Measurements from ENCODE around the gene FAM110A. TPM values are rescaled to one million over a fixed set of nuclear protein-coding genes. Genes with fewer than 3 reads are reported as not detected.
"Not testable (repeated sequence)": the region's sequence is repeated elsewhere in the genome, so short reads cannot be mapped to it uniquely, and the experiment has no call there.

The FAM110A gene
- total RNA-seq, 3 donors from 2014 or later, result 5.1 to 10.4 (median 8.4) TPM

DNA sequence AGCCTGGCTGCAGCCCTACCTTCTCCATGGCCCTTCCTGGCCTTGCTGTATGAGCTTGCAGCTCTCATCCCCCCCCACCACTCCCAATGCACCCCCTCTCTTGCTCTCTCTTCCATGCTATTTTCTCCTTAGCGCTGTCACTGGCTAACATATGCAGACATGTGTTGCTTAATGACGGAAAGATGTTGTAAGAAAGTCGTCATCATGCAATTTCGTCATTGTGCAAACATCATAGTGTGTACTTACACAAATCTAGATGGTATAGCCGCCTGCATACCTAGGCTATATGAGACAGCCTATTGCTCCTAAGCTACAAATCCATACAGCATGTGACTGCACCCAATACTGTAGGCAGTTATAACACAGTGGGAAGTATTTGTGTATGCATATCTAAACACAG is 55.6 kb downstream of the FAM110A start:
- no peaks in the 10 kb centered on the region for H3K4me1 ChIP-seq (ENCODE audit: low read depth)
- intact Hi-C loops (cut with DNase I, micrococcal nuclease), result no loop called here
- ATAC-seq (no peak), DNase-seq (no peak)
- TF ChIP-seq, protein P1, sequence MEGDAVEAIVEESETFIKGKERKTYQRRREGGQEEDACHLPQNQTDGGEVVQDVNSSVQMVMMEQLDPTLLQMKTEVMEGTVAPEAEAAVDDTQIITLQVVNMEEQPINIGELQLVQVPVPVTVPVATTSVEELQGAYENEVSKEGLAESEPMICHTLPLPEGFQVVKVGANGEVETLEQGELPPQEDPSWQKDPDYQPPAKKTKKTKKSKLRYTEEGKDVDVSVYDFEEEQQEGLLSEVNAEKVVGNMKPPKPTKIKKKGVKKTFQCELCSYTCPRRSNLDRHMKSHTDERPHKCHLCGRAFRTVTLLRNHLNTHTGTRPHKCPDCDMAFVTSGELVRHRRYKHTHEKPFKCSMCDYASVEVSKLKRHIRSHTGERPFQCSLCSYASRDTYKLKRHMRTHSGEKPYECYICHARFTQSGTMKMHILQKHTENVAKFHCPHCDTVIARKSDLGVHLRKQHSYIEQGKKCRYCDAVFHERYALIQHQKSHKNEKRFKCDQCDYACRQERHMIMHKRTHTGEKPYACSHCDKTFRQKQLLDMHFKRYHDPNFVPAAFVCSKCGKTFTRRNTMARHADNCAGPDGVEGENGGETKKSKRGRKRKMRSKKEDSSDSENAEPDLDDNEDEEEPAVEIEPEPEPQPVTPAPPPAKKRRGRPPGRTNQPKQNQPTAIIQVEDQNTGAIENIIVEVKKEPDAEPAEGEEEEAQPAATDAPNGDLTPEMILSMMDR (IDR thresholded peaks at IDR 0.05), result no peak
- no peaks in the 10 kb centered on the region for H3K9me3 ChIP-seq
- H3K4me3 ChIP-seq, result no peak overlapping the region
- H3K36me3 ChIP-seq (ENCODE audit: low read depth), result no peaks in the 10 kb centered on the region

DNA sequence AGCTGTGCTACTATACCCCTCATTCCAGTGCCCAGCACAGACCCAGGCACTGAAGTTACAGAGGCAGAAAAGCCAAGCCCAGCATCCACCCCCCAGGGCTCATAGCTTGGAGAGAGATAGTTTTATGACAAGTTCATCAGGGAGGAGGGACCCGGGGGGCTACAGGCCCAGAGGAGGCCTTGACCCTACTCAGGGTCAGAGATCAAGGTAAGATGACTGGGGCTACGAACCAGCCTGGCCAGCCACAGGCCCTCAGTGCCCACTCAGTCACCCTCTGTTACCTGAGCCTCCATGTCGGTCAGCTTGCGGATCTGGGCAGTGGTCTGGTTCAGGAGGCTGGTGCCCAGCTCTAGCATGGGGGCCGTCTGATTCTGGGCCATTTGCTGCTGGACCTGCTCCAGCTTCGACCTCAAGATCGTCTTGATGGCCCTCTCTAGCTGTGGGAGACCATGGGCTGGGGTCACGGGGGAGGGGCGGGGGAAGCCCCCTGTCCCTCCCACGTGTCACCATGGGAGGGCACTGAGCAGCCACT is 56.5 kb downstream of the FAM110A start:
- Histone ChIP-seq H3K9me3 (no peaks in the 10 kb centered on the region), H3K4me1 (ENCODE audit: low read depth) (no peaks in the 10 kb centered on the region), H3K4me3 (no peak overlapping the region), H3K36me3 (ENCODE audit: low read depth) (no peaks in the 10 kb centered on the region)
- no peak for ATAC-seq
- no peak for DNase-seq
- intact Hi-C loops (cut with DNase I, micrococcal nuclease), result no loop called here
- TF ChIP-seq, protein P1 (IDR thresholded peaks at IDR 0.05), result no peak

DNA sequence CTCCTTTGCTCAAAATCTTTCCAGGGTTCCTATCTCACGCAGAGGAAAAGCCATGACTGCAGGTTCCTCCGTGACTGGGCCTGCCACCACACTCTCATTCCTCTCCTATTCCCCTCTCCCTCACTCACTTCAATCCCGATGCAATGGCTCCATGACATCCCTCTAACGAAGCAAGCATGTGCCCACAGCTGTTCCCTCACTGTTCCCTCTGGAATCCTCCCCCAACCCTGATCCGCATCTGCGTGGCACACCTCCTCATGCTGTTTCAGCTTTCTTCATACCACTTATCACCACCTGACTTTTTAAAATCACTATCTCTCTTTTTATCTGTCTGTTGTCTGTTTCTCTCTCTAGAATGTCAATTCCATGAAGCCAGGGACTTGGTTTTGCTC is 57.1 kb downstream of the FAM110A start:
- Histone ChIP-seq H3K9me3 (no peaks in the 10 kb centered on the region), H3K4me1 (ENCODE audit: low read depth) (no peaks in the 10 kb centered on the region), H3K4me3 (no peak overlapping the region), H3K36me3 (ENCODE audit: low read depth) (no peaks in the 10 kb centered on the region)
- no peak for ATAC-seq
- TF ChIP-seq, protein P1 (IDR thresholded peaks at IDR 0.05), result no peak
- intact Hi-C loops (cut with DNase I, micrococcal nuclease), result no loop called here
- DNase-seq, result no peak

DNA sequence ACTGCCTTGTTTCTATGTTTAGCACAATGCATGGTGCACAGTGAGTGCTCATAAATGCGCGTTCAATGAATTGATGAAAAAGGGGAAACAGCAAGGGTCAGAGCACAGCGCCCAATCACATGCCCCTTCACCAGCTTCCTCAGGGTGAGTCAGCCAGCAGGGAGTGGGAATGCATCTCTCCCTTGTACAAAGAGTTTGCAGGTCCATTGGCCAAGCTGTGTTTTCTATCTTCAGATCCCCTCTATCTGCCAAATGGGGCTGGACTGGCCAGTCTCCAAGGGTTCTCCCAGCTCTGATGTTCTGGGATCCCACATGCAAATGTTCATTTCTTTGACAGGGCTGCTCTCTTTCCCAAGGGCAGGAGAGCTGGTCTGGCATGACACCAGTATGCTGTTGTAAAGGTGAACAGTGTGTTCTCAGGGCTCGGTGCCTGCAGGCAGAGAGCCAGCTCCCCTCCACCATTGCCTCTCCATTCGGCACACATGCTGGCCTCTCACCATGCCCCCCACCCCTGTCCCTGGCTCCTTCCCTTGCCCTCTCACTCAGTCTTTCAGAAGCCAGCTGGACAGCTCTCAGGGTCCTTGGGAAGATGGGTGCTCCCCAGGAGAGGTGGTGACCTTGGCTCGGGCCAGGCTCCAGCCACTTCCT is 57.7 kb downstream of the FAM110A start:
- TF ChIP-seq, protein P1 (IDR thresholded peaks at IDR 0.05), result no peak
- H3K36me3 ChIP-seq (ENCODE audit: low read depth), result no peaks in the 10 kb centered on the region
- ATAC-seq (no peak), DNase-seq (peak in 1 of 3 donors; percentile 5)
- H3K4me1 ChIP-seq (ENCODE audit: low read depth), result no peaks in the 10 kb centered on the region
- H3K9me3 ChIP-seq, result no peaks in the 10 kb centered on the region
- no peak overlapping the region for H3K4me3 ChIP-seq
- intact Hi-C loops (cut with DNase I, micrococcal nuclease), result no loop called here

DNA sequence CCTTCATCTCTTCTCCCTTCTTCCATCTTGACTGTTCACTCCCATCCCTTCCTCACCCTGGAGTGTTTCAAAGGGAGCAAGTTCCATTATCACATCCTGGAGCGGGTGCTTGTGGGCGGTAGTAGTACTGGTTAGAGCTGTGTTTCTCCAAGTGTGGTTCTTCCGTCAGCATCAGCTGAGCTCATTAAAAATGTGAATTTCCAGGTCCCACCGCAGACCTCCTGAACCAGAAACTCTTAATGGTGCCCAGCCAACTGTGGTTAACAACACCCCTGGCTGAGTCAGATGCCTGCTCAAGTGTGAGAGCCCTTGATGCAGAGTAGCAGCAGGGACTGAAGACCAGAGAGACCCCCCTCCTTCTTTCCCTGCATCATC is 58.2 kb downstream of the FAM110A start:
- H3K9me3 ChIP-seq, result no peaks in the 10 kb centered on the region
- H3K4me3 ChIP-seq, result no peak overlapping the region
- H3K36me3 ChIP-seq (ENCODE audit: low read depth), result no peaks in the 10 kb centered on the region
- ATAC-seq (no peak), DNase-seq (no peak)
- intact Hi-C loops (cut with DNase I, micrococcal nuclease), result no loop called here
- TF ChIP-seq, protein P1 (IDR thresholded peaks at IDR 0.05), result no peak
- no peaks in the 10 kb centered on the region for H3K4me1 ChIP-seq (ENCODE audit: low read depth)

DNA sequence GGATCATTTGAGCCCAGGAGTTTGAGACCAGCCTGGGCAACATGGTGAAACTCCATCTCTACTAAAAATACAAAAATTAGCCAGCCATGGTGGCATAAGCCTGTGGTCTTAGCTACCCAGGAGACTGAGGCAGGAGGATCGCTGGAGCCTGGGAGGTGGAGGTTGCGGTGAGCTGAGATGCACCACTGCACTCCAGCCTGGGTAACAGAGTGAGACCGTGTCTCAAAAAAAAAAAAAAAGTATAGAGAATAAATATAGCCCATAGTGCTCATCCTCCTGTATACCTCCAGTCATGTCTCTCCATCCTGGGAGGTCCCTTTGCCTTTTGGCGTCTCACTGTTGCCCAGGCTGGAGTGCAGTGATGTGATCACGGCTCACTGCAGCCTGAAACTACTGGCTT is 58.9 kb downstream of the FAM110A start:
- not testable (repeated sequence) for H3K4me3 ChIP-seq, ATAC-seq

More for the DNA sequence above, 58.9 kb downstream of the FAM110A start:
- H3K36me3 ChIP-seq (ENCODE audit: low read depth); H3K4me1 ChIP-seq (ENCODE audit: low read depth); intact Hi-C loops (cut with DNase I, micrococcal nuclease); H3K9me3 ChIP-seq; DNase-seq: not testable (repeated sequence)

Other genes with a start within 250 kb of the FAM110A start
- gene TCF15, start 223.4 kb upstream of the FAM110A start, total RNA-seq, result under 1 TPM in 1 of 3 donors, not detected in 2; 0.82 TPM
- gene SRXN1, start 180.5 kb upstream of the FAM110A start, total RNA-seq, result 10 to 100 TPM; 11.7 to 23.4 (median 18.9) TPM
- not detected for gene SCRT2, start 157.9 kb upstream of the FAM110A start, total RNA-seq
- 10 to 100 TPM; 12.0 to 48.6 (median 15.4) TPM for gene SLC52A3, start 65.2 kb upstream of the FAM110A start, total RNA-seq
- gene ANGPT4, start 82.6 kb downstream of the FAM110A start, total RNA-seq, result under 1 TPM in 1 of 3 donors, not detected in 2; 0.05 TPM
- gene RSPO4, start 168.6 kb downstream of the FAM110A start, total RNA-seq, result under 1 TPM in 2 of 3 donors, not detected in 1; 0.10 to 0.22 TPM